GM21447 (cell line): ENCODE data around the gene CTBP2.
"Not testable (repeated sequence)": the region's sequence is repeated elsewhere in the genome, so short reads cannot be mapped to it uniquely, and the experiment has no call there.

Experiments used
- ATAC-seq: cut with Tn5 transposase; IDR thresholded peaks from one replicate; pipeline ENCODE4 v1.9.1; 2021; ENCODE audit not compliant: unreplicated experiment

Gene CTBP2

DNA sequence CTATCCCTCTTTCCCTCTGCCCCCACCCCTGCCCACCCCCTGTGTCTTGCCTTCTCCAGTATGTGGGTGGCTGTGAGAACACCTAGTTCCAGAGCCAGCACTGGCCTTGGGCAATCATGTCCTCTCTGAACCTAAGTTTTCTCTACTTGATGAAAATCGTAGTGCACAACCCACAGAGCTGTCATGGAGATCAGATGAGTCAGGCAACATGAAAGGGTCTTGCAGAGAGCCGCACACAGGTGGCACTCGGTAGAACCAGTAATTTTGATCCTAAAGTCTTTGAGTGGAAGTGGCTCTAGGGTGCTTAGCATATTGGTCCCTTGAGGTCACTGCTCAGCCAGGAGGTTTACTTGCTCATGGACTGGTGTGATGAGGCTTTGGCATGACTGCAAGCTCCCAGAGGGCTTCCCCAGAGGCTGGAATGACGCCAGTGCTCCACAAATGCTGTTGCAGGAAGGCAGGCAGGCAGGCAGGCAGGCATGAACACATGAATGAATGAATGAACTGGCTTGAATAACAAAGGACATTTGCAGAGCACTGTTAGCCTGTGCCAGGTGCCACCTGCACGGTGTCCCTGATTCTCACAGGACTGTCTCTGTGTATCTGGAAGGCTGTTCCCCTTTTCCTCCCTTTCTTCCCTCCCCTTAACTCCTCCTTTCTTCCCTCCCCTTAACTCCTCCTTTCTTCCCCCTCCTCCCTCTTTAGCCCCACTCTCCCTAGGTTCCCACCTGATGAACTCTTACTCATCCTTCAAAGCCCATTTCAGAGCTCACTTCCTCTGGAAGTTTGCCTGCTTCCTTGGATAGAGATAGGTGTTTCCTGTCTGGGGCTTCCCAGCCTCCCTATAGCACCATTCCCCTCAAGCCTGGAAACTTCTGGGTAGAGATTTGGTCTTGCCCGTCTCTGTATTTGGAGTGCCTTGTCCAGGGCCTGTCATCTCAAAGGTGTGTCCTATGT, 27.2 kb upstream of the CTBP2 start:
- no peak for ATAC-seq

DNA sequence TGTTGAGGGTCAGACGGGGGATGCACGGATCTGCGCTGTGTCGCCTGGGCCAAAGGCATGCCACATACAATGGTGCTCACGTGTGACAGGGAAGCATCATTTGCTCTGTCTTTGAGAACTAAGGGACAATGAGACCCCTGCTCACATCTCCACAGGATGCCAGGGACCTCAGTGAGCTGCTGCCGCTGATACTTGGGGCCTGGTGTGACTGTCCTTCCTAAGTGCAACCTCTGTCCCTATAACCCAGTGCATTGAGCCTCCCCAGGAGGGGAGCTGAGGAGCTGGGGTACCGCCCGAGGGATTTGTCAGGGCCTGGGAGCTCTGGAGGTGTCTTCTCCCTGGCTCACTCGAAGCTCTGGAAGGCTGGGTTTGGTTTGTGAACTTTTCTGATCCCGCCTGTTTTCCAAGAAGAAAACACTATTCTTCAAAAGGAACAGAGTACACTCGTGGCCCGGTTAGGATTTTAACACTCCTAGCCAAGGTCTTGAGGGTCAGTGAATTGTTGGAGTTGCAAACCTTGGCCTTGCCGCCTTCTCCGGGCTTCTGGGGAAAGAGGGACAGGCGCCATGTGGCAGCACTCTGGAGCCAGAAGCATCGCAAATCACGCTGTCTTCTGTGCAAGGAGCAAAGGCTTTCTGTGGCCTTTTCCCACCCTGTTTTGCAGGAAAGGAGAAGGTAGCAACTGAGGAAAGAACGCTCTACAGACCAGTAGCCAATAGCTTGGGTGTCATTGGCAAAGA, 26.2 kb upstream of the CTBP2 start:
- ATAC-seq, result no peak

DNA sequence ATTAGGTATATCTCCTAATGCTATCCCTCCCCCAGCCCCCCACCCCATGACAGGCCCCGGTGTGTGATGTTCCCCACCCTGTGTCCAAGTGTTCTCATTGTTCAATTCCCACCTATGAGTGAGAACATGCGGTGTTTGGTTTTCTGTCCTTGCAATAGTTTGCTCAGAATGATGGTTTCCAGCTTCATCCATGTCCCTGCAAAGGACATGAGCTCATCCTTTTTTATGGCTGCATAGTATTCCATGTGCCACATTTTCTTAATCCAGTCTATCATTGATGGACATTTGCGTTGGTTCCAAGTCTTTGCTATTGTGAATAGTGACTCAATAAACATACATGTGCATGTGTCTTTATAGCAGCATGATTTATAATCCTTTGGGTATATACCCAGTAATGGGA, 18.7 kb upstream of the CTBP2 start:
- not testable (repeated sequence) for ATAC-seq

DNA sequence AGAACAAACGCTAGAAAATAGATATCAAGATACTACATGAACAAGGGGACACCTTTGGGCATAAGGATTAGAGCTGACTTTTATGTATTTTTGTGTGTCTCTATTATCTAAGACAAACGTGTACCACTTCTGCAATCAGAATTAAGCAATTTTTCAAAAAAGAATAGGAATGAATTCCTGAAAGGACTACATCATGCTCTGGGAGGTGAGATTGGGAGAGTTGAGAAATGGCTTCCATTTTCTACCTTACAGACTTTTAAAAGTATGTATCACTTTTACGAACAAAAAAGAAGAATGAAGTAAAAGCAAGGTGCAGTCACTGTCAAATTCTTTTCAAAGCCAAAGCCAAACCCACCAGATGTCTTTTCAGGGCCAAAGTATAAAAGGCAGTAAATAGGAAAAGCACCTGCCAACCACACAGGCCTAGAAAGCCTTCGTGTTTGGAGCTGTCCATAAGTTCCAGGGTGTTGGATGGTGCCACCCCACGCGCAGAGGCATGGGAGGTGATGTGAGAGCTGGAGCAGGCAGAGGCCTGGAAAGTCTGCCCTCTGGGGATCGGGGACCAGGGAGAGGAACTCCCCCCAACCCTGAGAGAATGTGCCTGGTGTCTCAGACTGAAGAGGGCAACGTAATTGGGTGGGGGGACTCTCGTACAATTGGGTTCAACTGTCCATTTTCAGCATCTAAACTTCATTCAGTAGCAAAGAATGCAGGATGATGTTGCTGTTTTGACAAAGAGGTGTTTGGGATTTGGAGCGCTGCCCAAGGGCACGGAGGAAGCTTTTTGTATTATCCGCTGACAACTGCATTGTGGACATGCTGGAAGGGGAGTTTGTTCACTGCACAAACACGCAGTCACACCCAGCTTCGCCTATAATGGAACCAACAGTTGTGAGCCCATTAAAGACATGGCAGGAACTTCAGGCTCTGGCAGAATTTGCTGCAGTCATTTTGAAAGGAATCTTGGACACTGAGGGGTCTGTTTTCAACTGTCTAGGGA, 17.6 kb upstream of the CTBP2 start:
- ATAC-seq, result no peak

DNA sequence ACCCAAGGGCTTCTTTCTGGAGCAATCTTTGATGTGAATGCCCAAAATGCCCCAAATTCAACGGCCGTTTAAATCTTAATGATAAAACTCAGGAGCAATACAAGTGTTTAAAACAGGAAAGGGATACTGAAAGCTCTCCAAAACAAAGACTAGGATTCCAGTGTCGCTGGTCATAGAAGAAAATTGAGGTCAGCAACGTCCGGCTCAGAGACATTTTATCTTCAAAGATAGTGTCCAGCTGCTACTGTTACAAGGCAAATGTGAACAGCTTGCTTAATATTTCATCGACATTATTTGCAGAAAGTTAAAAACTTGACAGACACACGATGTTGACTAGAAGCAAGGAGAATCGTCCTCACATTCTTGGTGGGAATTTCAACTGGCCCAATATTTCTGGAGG, 15.4 kb upstream of the CTBP2 start:
- ATAC-seq, result no peak

DNA sequence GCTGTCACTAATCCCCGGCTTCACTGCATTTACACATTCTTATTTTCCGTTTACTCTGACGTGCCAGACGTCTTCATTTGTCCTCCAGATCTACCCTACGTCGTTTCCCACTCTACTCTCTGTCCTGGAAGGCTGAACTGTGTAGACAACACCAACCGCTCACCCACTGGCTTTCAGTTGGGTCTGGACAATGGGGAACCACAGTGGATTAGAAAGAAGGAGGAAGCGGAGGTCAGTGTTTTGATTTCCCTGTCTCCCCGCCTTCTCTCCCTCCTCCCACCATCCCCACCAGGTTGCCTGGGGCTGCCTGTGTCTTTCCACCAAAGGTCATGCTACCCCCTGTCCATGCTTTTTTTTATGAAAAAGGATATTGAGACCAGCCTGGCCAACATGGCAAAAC, 14.0 kb upstream of the CTBP2 start:
- no peak for ATAC-seq

DNA sequence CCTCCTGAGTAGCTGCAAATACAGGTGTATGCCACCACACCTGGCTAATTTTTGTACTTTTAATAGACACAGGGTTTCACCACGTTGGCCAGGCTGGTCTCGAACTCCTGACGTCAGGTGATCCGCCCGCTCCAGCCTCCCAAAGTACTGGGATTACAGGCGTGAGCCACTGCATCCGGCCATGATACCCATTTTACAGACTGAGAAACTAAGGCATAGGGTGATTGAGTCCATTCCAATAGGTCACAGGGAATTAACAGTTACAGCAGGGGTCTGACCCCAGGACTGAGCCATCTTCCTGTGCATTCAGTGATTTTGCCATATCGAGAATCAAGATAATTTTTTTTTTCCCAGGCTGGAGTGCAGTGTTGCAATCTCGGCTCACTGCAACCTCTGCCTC, 12.3 kb upstream of the CTBP2 start:
- no peak for ATAC-seq

DNA sequence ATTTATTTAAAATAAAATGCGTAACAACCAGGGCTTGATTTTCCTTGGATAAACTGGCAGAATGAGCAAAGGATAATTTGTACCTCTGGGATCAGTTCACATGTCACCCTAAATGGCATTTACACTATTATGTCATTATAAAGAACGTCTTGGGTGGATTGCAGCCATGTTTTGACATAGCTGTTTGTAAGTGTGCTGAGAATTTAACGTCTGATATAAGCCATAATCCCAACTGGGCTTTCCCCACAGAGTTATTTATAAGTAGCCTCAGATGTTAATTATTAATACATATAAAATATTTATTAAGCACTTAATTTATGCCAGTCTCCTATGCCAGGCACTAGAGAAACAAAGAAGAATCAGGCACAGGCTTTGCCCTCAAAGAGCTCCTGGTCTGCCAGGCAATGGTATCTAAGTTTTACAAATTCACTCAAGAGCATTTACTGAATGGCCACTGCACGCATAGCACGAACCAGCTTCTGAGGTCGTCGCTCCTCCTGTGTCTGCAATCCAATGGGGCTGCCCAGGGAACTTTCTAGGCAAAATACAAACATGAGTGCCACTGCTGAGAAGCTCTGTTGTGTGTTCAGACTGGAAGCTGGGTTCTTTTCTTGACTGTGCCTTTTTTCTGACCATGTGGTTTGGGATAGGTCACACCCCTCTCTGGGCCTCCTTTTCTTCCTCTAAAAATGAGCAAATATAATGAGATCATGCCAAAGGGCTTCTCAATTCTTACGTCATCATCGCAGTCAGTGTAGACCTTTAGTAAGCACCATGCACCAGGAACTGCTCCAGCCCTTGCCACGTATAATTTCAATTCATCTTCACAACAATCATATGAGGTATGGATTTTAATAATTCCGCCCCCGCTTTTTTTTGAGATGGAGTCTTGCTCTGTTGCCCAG, 11.3 kb upstream of the CTBP2 start:
- no peak for ATAC-seq

DNA sequence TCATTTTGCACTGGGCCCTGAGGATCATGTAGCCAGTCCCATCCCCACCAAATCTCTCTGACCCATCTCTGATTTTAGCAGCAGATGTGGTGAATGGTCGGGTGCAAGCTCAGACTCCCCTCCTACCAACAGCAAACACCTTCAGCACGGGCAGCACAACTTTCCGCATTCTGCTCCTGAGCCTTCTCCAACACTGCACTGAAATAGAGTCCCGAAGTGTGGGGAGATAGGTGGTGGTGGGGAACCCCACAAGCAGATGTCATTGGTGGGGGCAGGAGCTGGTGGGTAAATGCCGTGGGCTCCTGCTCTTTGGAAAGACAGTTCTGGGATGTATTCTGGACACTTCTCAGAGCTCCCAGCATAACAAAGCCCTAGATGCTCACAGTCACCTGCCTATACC, 9.6 kb upstream of the CTBP2 start:
- no peak for ATAC-seq

DNA sequence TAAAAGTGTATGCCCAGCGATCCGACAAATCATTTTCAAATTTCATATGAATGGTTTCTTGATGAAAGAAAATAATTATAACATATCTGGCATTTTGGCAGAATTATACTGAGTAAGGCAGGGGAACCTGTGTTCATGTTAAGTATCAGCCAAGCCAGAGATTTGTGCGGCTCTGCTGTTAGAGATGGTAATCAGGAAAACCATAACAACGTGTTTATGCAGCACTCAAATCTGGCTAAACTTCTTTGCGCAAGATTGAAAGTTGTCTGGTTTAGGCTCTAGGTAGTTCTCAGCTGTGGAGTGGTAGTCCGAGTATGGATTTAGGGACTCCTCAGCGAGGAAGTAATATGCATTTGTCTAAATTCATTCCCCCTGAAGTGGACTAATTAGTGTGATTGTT, 8.9 kb upstream of the CTBP2 start:
- no peak for ATAC-seq

DNA sequence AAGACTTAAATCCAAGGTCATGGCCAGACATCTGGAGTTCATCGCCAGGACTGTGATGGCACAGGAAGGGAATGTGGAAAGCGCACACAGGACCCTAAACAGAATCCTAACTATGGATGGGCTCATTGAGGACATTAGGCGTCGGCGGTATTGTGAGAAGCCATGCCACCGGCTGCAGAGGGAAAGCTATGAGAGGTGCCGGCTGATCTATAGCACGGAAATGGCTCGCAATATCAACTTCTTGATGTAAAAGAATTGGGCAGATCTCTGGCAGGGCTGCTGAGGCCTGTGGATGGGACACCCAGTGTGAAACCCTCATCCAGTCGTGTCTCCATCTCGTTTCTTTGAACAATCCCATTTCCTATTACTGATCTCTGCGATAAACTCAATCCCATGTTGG, 6.3 kb upstream of the CTBP2 start:
- no peak for ATAC-seq

DNA sequence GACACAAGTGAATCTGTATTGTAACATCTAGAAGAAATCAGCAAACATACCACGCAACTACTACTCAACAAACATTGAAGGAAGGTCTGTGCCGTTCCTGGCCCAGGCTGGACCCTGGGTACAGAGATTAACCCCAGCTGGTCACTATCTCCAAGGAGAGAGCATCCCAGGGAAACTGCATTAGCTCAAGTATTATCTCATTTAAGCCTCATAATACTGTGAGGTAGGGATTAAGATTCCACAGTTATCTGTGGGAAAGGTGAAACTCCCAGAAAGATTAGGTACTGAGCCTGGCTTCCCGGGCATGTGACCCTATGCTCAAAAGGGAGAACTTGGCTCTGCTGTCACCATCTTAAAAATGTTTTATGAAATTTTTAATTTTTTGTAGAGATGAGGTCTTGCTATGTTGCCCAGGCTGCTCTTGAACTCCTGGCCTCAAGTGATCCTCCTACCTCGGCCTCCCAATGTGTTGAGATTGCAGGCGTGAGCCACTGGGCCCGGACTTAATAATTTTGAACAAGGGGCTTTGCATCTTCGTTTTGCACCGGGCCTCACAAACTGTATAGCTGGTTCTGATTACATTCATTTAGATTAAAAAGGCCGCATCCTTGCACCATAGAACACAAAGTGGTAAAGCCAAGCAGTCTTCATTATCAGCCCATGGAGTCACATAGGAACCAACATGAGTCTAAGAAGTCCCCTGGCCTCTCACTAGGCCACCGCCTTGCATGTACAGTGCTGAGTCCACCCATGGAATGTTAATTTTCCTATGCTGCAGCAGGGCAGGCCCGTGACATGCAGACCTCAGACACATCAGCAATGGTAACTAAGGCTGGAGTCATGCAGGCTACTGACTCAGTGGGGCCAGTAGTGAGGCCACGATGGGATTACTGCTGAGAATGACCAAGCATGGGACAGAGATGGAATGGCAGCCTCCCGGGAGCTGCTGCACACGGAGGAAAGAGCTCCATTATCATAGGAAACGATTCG, 5.5 kb upstream of the CTBP2 start:
- no peak for ATAC-seq

DNA sequence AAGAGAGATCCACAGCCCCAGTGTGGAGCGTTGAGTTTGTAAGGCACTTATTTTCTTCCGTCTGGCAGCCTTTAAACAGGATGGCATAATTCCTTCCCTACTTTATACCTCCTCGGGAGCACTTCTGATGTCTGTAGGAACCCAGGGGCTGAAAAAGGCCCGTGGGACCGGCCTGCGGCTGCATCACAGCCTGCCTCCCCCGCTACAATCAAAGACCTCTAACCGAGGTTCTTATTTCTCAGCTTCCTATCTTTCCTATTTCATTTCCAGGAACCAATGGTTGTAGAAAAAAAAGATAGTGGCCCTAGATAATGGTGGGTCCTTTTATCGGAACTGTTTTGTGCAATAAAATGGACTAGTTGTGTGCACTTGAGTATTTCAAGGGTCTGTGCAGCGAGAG, 4.1 kb upstream of the CTBP2 start:
- no peak for ATAC-seq

DNA sequence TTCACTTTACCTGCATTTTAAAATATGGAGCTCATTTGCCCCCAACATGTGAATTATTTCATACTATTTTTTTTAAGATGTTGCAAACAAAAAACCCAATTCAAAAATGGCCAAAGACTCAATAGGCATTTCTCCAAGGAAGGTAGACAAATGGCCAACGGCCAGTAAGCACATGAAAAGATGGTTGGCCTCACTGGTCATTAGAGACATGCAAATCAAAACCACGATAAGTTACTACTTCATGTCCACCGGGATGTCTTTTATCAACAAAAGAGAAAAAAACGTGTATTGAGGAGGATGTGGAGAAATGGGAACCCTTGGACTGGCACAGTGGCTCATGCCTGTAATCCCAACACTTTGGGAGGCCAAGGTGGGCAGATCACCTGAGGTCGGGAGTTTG, 3.4 kb upstream of the CTBP2 start:
- ATAC-seq, result no peak

DNA sequence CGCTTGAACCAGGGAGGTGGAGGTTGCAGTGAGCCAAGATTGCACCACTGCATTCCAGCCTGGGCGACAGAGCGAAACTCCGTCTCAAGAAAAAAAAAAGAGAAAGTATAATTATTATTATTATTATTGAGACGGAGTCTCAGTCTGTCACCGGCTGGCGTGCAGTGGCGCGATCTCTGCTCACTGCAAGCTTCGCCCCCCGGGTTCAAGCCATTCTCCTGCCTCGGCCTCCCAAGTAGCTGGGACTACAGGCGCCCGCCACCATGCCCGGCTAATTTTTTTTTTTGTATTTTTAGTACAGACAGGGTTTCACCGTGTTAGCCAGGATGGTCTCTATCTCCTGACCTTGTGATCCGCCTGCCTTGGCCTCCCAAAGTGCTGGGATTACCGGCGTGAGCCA, 2.9 kb upstream of the CTBP2 start:
- ATAC-seq, result not testable (repeated sequence)

DNA sequence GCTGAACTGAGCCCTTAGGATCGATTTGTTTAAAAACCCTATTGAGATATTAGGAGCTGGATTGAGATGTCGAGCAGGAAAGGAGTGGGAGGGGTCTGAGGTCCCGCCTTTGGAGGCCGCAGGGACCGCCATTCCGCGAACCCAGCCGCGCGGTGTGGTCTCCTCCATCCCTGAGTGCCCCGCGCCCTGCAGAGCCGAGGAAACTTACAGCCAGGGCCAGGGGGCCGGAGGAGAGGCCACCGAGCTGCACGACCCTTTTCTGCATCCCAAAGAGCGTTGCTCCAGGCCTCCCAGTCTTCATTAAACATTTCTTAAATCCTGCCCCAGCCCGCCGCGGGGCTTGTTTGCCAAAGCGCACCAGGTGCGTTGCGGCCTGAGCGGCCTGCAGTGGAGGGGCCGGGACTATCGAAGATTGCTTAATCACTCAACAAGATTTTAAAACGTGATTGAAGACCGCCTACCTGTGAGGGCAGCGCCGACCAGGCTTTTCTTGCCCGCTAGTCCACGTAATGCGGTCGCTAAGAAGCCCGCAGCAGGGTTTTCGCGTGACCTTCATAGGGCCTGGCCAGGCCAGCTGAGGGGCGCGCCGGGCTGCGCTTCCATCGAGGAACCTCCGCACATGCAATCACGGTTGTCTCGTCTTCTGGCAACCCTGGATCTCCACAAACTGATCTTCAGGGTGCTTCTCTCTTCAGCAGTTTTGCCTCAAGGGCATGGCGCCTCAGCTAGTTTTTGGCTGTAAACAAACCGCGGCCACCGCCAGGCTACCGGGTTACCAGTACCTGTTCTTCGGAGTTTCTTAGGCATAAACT, 2.0 kb upstream of the CTBP2 start:
- no peak for ATAC-seq

DNA sequence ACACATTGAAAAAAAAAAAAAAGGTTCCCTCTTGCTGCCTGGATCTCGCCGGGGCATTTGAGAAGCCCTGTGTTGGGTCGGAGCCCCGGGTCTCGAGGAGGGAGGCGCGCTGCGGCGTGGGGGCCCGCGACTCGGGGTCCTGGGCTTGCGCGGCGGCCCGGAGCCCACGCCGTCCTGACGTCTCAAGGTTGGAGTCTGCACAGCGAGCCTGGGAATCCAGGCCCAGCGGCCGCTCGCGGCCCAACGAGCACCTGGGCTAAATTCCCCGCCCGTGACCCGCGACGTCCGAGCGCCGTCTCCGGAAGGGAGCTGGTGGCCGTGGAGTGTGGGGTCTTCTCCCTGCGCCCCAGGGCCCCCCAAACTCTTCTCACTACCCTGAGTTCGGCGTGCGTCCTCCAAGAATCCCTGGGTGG, 1.4 kb upstream of the CTBP2 start:
- no peak for ATAC-seq
